GM21529 (cell line): Measurements from ENCODE around the gene PLEKHA6.
"Not testable (repeated sequence)": the region's sequence is repeated elsewhere in the genome, so short reads cannot be mapped to it uniquely, and the experiment has no call there.

Experiments used
- ATAC-seq: cut with Tn5 transposase; IDR thresholded peaks from one replicate; pipeline ENCODE4 v1.9.1; 2021; ENCODE audit not compliant: unreplicated experiment

PLEKHA6 gene

DNA sequence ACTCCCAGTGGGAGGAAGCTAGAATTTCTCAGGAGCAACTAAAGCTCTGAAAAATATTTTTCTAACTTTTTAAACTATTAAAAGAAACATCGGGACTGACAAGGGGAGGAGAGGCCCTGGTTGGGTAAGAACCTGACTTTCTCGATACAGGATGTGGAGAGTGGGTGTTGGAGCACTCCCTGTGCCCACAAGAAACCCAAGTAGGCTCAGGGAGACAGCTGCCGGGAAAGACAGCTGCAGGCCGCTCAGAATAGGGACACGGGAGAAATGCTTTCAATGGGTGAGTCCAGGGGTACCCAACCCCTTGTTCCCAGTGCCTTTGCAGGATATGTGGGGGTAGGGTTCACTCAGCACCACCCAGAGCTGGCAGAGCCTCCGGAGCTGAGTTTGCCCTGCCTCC lies 43.6 kb downstream of the PLEKHA6 start:
- ATAC-seq = no peak

- ATAC-seq = no peak
Observed at GRCh38 chr1:204314893-204315658, 44.7 kb downstream of the PLEKHA6 start.

- no peak for ATAC-seq
Observed at GRCh38 chr1:204314171-204314892, 45.4 kb downstream of the PLEKHA6 start.

- ATAC-seq = no peak
Observed at GRCh38 chr1:204313675-204314074, 46.1 kb downstream of the PLEKHA6 start.

DNA sequence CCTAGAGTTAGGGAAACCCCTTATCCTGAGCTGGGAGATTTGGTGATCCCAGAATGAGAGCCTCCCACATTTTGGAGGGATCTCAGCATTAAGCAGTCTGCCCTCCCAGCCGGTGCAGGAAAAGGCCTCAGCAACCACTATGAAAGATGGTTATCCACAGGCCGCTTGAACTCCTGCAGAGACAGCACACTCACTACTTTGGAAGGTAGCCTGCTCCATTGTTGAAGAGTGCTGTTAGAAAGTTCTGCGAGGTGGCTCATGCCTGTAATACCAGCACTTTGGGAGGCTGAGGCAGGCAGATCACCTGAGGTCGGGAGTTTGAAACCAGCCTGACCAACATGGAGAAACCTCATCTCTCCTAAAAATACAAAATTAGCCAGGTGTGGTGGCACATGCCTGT lies 48.8 kb downstream of the PLEKHA6 start:
- not testable (repeated sequence) for ATAC-seq

GRCh38 chr1:204308023-204308628 lies 51.6 kb downstream of the PLEKHA6 start:
- no peak for ATAC-seq

DNA sequence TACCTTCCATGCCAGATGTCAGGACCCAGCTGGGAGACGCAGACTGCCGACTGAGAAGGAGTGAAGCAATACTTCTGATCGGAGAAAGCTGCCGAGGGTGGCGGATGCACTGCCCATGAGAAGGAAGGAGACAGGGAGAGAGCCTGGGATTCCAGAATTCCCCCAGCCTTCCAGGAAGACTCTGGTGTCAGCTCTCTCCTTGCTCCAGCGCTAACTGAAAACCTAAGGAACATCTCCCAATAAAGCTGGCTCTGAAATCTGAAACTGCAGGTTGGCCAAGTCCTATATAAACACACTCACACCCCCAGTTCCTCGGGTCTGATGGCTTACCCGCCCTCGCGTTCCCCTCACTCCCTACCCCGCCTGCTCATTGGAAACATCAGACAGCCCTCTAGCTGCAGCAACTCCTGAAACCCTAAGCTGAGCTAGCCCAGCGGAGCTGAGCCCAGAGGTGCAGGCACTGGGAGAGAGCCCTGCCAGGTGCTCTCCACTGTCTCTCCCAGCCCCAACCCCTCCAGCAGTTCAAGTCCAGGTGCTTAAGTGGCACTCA lies 52.3 kb downstream of the PLEKHA6 start:
- no peak for ATAC-seq

DNA sequence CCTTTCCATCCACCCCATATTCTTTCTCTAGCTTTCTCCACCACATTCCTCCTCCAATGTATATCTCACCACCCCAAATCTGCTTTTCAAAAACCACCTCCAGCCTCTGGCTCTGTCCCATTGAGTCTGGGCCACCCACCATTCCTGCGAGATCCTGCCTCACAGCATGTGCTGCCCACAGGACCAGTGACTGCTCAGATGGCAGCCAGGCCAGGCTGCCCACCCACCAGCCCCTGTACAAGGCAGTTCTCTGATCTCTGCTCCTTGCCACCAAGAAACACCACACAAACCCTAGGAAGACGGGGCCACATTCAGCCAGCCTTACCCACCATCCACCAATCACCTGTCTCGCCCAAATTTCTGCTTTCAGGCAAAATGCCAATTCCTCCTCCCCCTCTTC lies 53.7 kb downstream of the PLEKHA6 start:
- ATAC-seq = no peak

DNA sequence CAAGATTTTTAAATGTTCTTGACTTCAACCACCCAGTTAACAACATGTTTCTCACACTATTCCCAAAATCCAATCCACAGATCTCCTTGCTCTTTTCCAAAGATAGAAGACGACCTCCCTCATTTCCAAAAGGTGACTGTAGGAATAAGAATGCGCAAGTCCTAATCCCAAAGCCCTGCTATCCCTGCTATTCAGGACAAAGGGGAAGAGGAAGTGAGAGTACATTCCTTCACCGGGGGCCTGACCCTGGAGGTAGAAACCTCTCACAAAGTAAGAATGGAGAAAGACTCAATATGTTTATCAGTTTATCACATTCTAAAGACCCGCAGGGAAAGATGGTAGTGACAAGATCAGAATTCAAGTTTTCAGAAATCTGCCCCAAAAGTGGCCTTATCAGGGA lies 55.7 kb downstream of the PLEKHA6 start:
- no peak for ATAC-seq

DNA sequence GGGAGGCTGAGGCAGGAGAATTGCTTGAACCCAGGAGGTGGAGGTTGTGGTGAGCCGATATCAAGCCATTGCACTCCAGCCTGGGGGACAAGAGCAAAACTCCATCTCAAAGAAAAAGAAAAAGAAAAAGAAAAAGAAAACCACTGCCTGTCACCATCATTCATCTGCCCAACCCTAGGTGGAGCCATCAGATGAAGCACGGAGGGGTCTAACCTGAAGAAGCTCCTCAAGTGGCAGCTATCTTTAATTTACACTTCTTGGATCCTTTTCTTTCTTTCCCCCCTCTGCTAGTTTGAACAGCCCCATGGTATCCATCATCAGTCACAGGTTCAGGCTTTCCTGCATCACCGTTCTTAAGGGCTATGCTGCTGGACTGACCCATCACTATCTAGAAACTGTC lies 57.0 kb downstream of the PLEKHA6 start:
- ATAC-seq = no peak

GRCh38 chr1:204301171-204301957 lies 58.4 kb downstream of the PLEKHA6 start:
- ATAC-seq = no peak

- no peak for ATAC-seq
Observed at GRCh38 chr1:204299814-204300365, 59.8 kb downstream of the PLEKHA6 start.

GRCh38 chr1:204296431-204296988 lies 63.2 kb downstream of the PLEKHA6 start:
- ATAC-seq = no peak

DNA sequence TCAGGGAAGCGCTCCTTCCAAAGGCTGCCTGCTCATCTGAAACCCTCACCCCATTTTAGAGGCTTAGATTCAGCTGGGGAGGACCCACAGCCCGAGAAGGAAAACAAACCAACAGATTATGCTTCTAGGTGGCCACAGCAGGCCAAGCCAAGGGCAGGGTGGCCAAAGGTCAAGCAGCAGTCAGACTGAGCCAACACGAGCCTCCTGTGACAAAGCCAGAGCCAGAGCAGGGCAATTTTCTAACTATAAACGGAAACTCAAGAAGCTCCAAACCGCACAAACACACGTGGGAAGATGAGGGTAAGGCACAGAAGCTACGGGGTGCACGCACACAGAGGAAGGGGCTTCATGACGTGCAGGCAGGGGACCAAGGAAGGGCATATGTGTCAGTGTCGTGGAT lies 64.1 kb downstream of the PLEKHA6 start:
- no peak for ATAC-seq

- ATAC-seq = no peak
Observed at GRCh38 chr1:204294357-204294756, 65.4 kb downstream of the PLEKHA6 start.

DNA sequence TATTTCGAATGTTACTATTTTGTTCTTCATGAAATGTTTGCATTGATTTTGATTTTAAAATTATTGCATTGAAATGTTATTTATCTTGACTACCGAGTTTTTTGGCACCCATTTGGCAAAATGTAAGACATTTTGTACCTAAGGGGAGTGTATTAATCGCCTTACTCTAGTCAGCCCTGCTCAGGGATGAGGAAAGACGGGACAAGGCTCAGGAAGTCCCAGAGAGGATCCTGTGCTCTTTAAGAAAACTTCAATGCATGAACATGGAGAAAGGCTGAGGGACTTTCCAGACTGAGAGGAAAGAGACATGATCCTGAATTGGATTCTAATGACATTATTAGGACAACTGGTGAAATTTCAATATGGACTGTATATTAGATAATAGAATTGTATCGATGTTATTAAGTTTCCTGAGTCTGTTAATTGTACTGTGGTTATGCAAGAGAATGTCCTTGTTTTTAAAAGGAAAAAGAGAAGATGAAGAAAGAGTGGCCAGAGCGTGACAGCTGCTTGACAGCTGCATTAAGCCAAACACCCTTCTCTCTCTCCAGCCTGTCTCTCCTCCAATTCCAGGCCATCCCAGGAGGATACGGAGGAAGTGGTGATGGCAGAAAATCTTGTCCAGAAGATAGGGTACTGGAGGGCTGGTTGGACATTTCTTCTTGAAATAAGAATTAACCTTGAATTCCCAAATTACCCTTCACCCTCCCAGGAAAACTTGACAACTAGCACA lies 66.0 kb downstream of the PLEKHA6 start:
- ATAC-seq = no peak

DNA sequence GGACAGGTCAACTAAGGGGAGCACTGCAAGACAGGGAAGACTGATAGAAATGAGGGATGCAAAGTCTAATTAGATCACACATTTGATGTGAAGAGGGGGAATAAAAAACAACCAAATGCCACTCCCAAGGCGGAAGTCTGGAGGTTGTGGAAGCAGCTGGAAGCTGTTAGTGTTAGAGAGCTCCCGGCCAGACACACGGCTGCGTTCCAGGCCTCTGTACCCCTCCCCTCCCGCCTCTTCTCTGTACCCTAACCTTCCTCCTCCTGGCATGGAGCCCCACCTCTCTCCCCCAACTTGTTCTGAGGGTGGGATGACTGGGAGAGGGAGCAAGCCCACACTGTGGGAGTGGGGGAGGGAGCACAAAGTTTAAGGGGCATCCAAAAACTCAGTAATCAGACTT lies 67.0 kb downstream of the PLEKHA6 start:
- ATAC-seq = no peak

DNA sequence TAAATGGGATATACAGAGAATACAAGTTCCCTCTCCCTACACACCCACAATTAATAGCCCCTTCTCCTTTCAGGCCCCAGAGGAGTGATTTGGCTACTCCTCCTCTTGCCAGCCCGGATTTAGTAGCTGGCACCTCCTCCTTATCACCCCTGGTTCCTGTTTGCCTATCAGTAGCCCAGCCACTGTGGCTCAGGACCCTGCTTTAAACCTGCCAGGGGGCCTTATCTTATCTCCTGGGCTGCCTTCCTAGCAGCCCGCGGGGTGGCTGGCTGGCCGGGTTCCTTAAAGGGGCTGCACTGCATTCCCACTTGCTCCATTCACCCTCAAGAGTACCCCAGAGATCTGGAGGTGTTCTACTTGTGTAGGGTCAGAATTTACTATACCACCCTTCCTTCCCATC lies 70.4 kb downstream of the PLEKHA6 start:
- no peak for ATAC-seq

DNA sequence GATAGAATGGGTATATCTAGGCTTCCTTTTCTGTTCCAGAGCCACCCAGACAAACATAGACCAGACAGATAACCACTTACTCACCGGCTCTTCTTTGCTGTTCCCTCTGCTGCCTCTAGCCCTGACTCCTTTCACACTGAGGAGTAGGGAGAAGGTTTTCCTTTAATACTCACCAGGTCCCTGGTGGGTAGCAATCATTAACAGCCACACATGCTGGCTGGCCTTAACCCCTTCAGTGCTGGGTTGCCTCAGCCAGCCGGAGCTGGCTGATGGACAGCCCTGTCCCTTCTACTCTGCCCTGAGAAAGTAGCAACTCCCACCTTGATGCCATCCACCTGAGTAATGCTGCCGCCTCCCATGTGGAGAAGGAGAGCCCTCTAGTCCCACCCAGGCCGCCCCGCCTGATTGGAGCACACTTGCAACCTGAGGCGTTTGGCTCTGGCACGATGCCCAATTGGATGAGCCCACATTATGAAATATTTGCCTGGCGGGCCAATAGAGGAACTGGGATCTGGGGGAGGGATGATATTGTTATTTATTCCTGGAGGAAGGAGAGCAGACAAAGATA lies 71.6 kb downstream of the PLEKHA6 start:
- ATAC-seq = no peak
